Mesothelial cell of epicardium (in vitro differentiated cells): ENCODE results near the gene GAL3ST2. TPM values are rescaled to one million over a fixed set of nuclear protein-coding genes. Genes with fewer than 3 reads are reported as not detected.
"Not testable (repeated sequence)": the region's sequence is repeated elsewhere in the genome, so short reads cannot be mapped to it uniquely, and the experiment has no call there.

Experiments used
- DNase-seq, 2 experiments: peaks; one replicate each; pipeline ENCODE4 v3.0.0; 2021; ENCODE audit warnings: low spot score in 2 of 2; ENCODE audit not compliant: unreplicated experiment in 2 of 2
- H3K27ac Mint-ChIP-seq: 2 replicates; pipeline ENCODE4 v1.8.0; 2021; ENCODE audit warnings: mixed read lengths
- H3K27me3 Mint-ChIP-seq: 2 replicates; pipeline ENCODE4 v1.8.0; 2021; ENCODE audit warnings: low read depth, mixed read lengths
- H3K36me3 Mint-ChIP-seq: 2 replicates; pipeline ENCODE4 v1.8.0; 2021; ENCODE audit warnings: mixed read lengths
- H3K4me1 Mint-ChIP-seq: 2 replicates; pipeline ENCODE4 v1.8.0; 2021; ENCODE audit warnings: mixed read lengths
- H3K4me3 Mint-ChIP-seq: 2 replicates; pipeline ENCODE4 v1.8.0; 2021; ENCODE audit warnings: mild to moderate bottlenecking, moderate library complexity, mixed read lengths
- H3K9me3 Mint-ChIP-seq: 2 replicates; pipeline ENCODE4 v1.8.0; 2021; ENCODE audit warnings: mixed read lengths
- CTCF ChIP-seq: fragments of 200-600 bp; sonication (generic); IDR thresholded peaks from one replicate; pipeline ENCODE4 v1.5.0; 2021; ENCODE audit warnings: antibody characterized with exemption; ENCODE audit not compliant: unreplicated experiment
- total RNA-seq: library from RNA; stranded (reverse); gene quantifications from 3 replicates; pipeline ENCODE4 v1.2.1, GENCODE V29; 2021

The GAL3ST2 gene
- total RNA-seq, 1 donor from 2014 or later: 1.1 TPM

- not testable (repeated sequence) for H3K36me3 Mint-ChIP-seq, H3K27ac Mint-ChIP-seq, H3K27me3 Mint-ChIP-seq, H3K9me3 Mint-ChIP-seq
- TF ChIP-seq CTCF: peak; percentile 63
- peak in 1 of 2 experiments; percentile 73 for DNase-seq
- Mint-ChIP-seq H3K4me3 (peak overlapping the region; percentile 10), H3K4me1 (peaks cover 12% of the 10 kb centered on the region)
These were observed 44.0 kb upstream of the GAL3ST2 start for GRCh38 chr2:241732513-241733186.

GRCh38 chr2:241733391-241734207 is 43.0 kb upstream of the GAL3ST2 start:
- no peak for TF ChIP-seq CTCF
- Mint-ChIP-seq H3K4me1 (peaks cover 12% of the 10 kb centered on the region), H3K27me3 (no peaks in the 10 kb centered on the region), H3K36me3 (no peaks in the 10 kb centered on the region), H3K9me3 (no peaks in the 10 kb centered on the region), H3K4me3 (peak overlapping the region; percentile 62), H3K27ac (no peak overlapping the region)
- DNase-seq: no peak

GRCh38 chr2:241734208-241734466 is 42.5 kb upstream of the GAL3ST2 start:
- Mint-ChIP-seq H3K4me3 (peak overlapping the region; percentile 62), H3K9me3 (no peaks in the 10 kb centered on the region), H3K27me3 (no peaks in the 10 kb centered on the region), H3K36me3 (no peaks in the 10 kb centered on the region), H3K4me1 (peaks cover 12% of the 10 kb centered on the region), H3K27ac (no peak overlapping the region)
- no peak for TF ChIP-seq CTCF
- DNase-seq: no peak

GRCh38 chr2:241734467-241735208 is 42.0 kb upstream of the GAL3ST2 start, which contains the start of gene D2HGDH:
D2HGDH (plus strand) TSS chr2:241734630; CDS start chr2:241735225, 595 bp downstream.
- peak within 1 kb of the TSS; percentile 88 for H3K27ac Mint-ChIP-seq
- no peaks in the 10 kb centered on the region for H3K27me3 Mint-ChIP-seq
- H3K4me1 Mint-ChIP-seq: peaks cover 12% of the 10 kb centered on the region
- H3K9me3 Mint-ChIP-seq: no peaks in the 10 kb centered on the region
- no peak for TF ChIP-seq CTCF
- H3K36me3 Mint-ChIP-seq: no peaks in the 10 kb centered on the region
- H3K4me3 Mint-ChIP-seq: peak within 1 kb of the TSS; percentile 81
- DNase-seq: peak; percentile 93 to 97

- H3K36me3 Mint-ChIP-seq: peaks cover 1% of the 10 kb centered on the region
- no peak for DNase-seq
- TF ChIP-seq CTCF: no peak
- no peaks in the 10 kb centered on the region for H3K9me3 Mint-ChIP-seq
- H3K4me1 Mint-ChIP-seq: peaks cover 10% of the 10 kb centered on the region
- peak overlapping the region; percentile 22 for H3K27ac Mint-ChIP-seq
- no peaks in the 10 kb centered on the region for H3K27me3 Mint-ChIP-seq
- H3K4me3 Mint-ChIP-seq: peak overlapping the region; percentile 81
These were observed 40.5 kb upstream of the GAL3ST2 start for GRCh38 chr2:241736111-241736510.
